ENCODE measurements around the gene ABCC3.

Gene ABCC3

GRCh38 chr17:50638966-50639713 is 4.5 kb downstream of the ABCC3 start:
- TF ChIP-seq CTCF (conservative IDR thresholded peaks at IDR 0.05; ENCODE audit: low read depth, low read length) = no peak
- peak; percentile 93 for DNase-seq (ENCODE audit: low read depth)
- H3K4me3 ChIP-seq (ENCODE audit: low read depth, low read length) = no peak overlapping the region

GRCh38 chr17:50640686-50641351 is 6.1 kb downstream of the ABCC3 start:
- DNase-seq (ENCODE audit: low read depth) = peak; percentile 17
- no peak overlapping the region for H3K4me3 ChIP-seq (ENCODE audit: low read depth, low read length)
- TF ChIP-seq CTCF (conservative IDR thresholded peaks at IDR 0.05; ENCODE audit: low read depth, low read length) = no peak

GRCh38 chr17:50641357-50641756 is 6.7 kb downstream of the ABCC3 start:
- DNase-seq (ENCODE audit: low read depth) = no peak
- no peak overlapping the region for H3K4me3 ChIP-seq (ENCODE audit: low read depth, low read length)
- no peak for TF ChIP-seq CTCF (conservative IDR thresholded peaks at IDR 0.05; ENCODE audit: low read depth, low read length)

GRCh38 chr17:50642071-50642721 is 7.5 kb downstream of the ABCC3 start:
- H3K4me3 ChIP-seq (ENCODE audit: low read depth, low read length) = no peak overlapping the region
- TF ChIP-seq CTCF (conservative IDR thresholded peaks at IDR 0.05; ENCODE audit: low read depth, low read length) = no peak
- DNase-seq (ENCODE audit: low read depth) = no peak

- DNase-seq (ENCODE audit: low read depth) = no peak
- no peak overlapping the region for H3K4me3 ChIP-seq (ENCODE audit: low read depth, low read length)
Measured at GRCh38 chr17:50642722-50643656, 8.3 kb downstream of the ABCC3 start.

More at GRCh38 chr17:50642722-50643656, 8.3 kb downstream of the ABCC3 start:
- TF ChIP-seq CTCF (conservative IDR thresholded peaks at IDR 0.05; ENCODE audit: low read depth, low read length) = no peak

All from choroid plexus epithelial cell (primary cell).